DMS79 treated with DMSO at 0.1 percent for 48 hours (cell line): ENCODE measurements around the gene SMARCA2.
A peak's percentile ranks its signal among the peaks of the same experiment; 100 is the strongest.
"Not testable (repeated sequence)": the region's sequence is repeated elsewhere in the genome, so short reads cannot be mapped to it uniquely, and the experiment has no call there.

ENCODE experiments used
- DNase-seq: peaks from one replicate; lab custom pipeline; 2025; lab: John Stamatoyannopoulos, UW

SMARCA2 gene

GRCh38 chr9:2140600-2141223 lies 125.6 kb downstream of the SMARCA2 start:
- no peak for DNase-seq

DNA sequence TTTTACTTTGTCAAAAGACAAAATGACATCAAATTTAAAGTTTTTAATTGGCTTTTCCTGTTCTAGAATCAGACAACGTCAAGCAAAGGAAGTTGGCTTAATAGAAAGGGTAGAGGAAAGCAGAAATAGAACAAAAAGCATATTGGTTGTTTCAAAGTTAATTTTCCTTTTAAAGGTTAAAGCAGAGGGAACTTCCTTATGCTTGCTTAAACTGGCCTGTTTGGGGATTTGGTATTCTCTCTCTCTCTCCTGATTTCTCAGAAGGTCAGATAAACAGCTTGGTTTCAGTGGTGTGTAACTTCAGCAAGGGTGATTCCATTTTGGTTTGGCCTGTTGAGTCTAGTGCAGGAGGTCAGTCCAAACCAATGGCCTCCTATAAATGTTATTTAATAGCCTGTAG lies 127.1 kb downstream of the SMARCA2 start:
- no peak for DNase-seq

DNA sequence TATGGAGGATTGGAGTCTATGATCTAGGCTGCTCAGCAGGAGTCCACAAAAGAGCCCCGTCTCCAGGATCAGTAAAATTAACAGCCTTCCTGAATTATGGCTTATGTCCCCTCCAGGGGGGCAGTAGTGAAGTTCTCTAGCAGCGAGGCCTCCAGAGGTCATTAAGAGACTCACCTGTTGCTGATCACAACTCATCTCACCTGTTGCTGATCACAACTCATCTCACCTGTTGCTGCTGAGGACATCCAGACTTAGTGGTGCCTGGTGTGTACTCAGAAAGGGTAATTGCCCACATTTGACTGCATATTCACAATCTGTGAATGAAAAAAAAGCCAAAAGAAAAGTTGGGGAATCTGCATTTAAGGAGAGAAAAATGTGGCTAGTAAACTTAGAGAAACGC lies 129.5 kb downstream of the SMARCA2 start:
- no peak for DNase-seq

DNA sequence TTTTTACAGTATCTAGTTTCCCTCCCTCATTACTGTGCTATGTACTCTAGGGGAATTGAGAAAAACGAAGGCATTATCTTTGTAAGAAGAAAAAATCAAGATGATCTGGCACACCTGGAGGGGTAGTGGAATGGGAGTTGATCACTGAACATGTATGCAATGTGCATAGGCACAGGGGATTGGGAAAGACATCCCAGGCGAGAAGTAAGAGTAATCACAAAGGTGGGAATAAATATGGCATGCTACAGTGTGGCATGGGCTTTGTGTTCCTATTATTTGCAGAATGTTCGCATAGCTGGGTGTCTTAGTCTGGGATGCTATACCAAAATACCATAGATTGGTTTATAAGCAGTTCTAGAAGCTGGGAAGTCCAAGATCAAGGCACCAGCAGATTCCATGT lies 130.6 kb downstream of the SMARCA2 start:
- DNase-seq, result no peak

DNA sequence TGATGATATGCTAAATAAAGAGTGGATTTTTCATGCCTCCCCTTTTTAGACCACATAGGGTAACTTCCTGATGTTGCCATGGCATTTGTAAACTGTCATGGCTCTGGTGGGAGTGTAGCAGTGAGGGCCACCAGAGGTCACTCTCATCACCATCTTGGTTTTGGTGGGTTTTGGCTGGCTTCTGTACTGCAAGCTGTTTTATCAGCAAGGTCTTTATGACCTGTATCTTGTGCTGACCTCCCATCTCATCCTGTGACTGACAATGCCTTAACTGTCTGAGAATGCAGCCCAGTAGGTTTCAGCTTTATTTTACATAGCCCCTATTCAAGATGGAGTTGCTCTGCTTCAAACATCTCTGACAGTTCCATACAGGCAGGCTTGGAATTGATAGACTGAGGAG lies 131.6 kb downstream of the SMARCA2 start:
- DNase-seq, result not testable (repeated sequence)

- DNase-seq, result no peak
Observed at GRCh38 chr9:2150338-2150737, 135.2 kb downstream of the SMARCA2 start.

DNA sequence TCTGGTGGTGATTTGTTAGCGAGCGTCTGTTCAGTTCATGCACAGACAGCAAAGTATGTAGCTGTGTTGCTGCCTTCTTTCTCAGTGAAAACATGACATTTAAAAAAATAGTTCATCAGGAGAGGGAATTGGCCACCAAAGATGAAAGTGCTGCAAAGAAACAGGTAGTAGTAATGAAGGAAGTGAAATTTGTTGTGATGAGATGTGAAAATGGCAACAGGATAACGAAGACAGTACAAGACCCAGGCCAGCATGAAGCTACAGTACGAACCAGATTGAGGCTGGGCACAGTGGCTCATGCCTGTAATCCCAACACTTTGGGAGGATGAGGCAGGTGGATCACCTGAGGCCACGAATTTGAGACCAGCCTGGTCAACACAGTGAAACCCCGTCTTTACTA lies 136.0 kb downstream of the SMARCA2 start:
- no peak for DNase-seq

GRCh38 chr9:2152966-2153629 lies 138.0 kb downstream of the SMARCA2 start:
- no peak for DNase-seq

DNA sequence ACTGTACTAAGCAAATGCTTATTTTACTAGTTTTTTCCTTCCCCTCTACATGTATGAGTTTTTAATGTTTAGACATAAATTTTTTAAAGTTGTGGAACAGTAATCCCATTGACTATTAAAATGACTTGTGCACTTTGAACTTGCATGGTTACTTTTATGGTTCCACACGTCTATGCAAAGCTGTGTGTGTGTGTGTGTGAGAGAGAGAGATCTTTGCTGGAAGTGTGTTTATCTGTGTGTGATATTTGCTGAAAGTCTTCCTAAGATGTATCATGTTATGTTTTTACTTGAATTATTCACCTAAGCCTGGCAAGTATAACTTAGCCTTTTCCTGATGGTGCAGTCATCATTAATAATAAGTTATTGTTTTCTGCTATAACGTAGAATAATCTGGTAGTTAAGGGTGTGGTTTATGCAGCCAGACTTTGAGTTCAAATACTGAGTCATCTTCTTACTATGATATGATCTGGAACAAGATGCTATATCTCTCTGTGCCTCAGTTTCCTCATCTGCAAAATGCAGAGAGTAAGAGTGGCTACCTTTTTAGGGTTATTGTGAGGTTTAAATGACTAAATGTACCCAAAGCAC lies 138.6 kb downstream of the SMARCA2 start:
- no peak for DNase-seq

GRCh38 chr9:2154731-2155130 lies 139.6 kb downstream of the SMARCA2 start:
- no peak for DNase-seq

GRCh38 chr9:2155966-2156365 lies 140.8 kb downstream of the SMARCA2 start:
- no peak for DNase-seq

- DNase-seq, result peak; percentile 41
Observed at GRCh38 chr9:2157277-2158110, 142.3 kb downstream of the SMARCA2 start.

- peak; percentile 41 for DNase-seq
Observed at GRCh38 chr9:2158111-2158610, 143.0 kb downstream of the SMARCA2 start.

- DNase-seq, result no peak
Observed at GRCh38 chr9:2158766-2159430, 143.8 kb downstream of the SMARCA2 start.

- DNase-seq, result no peak
Observed at GRCh38 chr9:2159521-2160454, 144.6 kb downstream of the SMARCA2 start.

GRCh38 chr9:2161661-2162060 lies 146.5 kb downstream of the SMARCA2 start:
- no peak for DNase-seq

- DNase-seq, result no peak
Observed at GRCh38 chr9:2163231-2163885, 148.2 kb downstream of the SMARCA2 start.

DNA sequence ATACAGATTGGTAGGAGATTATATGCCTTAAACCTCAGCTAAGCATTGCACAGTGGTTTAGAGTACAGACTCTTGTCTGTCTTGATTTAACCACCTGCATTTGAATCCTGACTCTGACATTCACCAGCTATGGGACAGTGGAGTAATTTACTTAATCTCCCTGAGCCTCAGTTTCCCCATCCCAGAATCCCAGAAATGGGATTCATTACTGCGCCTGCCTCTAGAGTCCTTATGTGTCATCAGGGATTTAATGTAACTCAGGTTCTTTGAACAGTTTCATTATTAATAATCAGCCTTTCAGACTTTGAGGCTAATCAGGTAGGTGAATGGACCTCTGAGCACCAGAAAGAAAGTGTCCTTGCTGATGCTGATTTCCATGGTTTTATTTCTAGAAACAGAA lies 149.1 kb downstream of the SMARCA2 start:
- DNase-seq, result no peak

- DNase-seq, result no peak
Observed at GRCh38 chr9:2166203-2166602, 151.1 kb downstream of the SMARCA2 start.

- no peak for DNase-seq
Observed at GRCh38 chr9:2169035-2169434, 153.9 kb downstream of the SMARCA2 start.
